ENCODE measurements around the gene NXPH1.

NXPH1 gene

DNA sequence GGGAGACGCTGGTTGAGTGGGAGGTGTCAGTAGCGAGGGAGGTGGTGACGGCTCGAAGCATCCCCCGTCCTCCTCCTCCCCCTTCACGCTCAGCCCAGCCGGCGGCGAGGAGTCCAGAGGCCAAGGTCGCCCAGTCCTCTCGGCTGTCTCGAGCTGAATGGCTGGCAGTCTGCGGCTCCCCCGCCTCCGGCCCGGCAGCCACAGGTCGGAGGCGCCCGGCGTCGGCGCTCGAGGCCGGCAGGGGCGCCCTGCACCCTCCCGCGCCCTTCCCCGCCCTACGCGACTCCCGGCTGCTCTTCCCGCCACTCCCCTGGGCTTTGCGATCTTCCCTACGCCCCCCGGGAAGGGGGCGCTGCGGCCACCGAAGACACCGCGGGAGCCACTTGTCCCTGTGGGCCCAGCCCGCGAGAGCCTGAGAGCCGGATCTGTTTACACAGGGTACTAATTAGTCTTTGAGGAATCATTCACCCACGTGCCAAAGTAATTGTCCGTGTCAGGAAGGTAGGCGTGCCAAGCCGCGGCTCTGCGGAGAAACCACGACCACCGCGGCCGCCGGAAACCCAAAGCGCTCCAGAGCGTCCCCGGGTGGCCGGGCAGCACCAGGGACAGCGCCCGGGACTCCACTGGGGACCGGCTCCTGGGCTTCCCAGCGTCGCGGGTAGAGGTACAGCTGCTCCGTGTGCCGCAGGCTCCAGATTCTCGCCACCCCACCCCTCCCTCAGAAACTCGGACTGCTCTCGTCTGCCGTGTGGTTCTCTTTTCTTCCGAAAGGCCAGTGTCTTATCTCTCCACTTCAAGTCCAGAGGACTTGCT lies at the start of gene NXPH1:
TSS of gene NXPH1 (plus strand) at position 133 of the 813 bp plus-strand sequence.
- no peak for DNase-seq (ENCODE audit: low read depth)
- TF ChIP-seq, protein P1, sequence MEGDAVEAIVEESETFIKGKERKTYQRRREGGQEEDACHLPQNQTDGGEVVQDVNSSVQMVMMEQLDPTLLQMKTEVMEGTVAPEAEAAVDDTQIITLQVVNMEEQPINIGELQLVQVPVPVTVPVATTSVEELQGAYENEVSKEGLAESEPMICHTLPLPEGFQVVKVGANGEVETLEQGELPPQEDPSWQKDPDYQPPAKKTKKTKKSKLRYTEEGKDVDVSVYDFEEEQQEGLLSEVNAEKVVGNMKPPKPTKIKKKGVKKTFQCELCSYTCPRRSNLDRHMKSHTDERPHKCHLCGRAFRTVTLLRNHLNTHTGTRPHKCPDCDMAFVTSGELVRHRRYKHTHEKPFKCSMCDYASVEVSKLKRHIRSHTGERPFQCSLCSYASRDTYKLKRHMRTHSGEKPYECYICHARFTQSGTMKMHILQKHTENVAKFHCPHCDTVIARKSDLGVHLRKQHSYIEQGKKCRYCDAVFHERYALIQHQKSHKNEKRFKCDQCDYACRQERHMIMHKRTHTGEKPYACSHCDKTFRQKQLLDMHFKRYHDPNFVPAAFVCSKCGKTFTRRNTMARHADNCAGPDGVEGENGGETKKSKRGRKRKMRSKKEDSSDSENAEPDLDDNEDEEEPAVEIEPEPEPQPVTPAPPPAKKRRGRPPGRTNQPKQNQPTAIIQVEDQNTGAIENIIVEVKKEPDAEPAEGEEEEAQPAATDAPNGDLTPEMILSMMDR (conservative IDR thresholded peaks at IDR 0.05; ENCODE audit: low read depth, low read length), result no peak
- H3K4me3 ChIP-seq (ENCODE audit: low read length), result no peak within 1 kb of the TSS

DNA sequence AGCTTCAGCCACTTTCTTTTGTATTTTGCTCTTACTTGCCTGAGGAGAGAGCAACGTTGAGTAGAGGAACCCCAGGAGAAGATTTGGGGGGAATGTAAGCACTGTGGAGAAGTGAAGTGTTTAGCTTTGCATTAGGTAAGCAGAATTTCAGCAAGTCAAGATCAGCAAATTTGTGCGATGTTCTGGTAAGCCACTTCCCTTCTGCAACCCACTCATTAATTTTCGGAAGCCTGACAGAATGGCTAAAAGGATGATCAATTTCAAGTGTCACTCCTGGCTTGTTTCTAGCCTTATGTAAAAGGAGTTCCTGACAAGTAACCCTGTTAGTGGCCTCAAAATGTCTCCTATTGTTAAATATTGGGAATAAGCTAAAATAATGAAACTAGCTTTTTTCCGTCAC lies 48.5 kb upstream of the NXPH1 start:
- no peak overlapping the region for H3K4me3 ChIP-seq (ENCODE audit: low read length)
- TF ChIP-seq, protein P1 (conservative IDR thresholded peaks at IDR 0.05; ENCODE audit: low read depth, low read length), result no peak
- DNase-seq (ENCODE audit: low read depth), result no peak

DNA sequence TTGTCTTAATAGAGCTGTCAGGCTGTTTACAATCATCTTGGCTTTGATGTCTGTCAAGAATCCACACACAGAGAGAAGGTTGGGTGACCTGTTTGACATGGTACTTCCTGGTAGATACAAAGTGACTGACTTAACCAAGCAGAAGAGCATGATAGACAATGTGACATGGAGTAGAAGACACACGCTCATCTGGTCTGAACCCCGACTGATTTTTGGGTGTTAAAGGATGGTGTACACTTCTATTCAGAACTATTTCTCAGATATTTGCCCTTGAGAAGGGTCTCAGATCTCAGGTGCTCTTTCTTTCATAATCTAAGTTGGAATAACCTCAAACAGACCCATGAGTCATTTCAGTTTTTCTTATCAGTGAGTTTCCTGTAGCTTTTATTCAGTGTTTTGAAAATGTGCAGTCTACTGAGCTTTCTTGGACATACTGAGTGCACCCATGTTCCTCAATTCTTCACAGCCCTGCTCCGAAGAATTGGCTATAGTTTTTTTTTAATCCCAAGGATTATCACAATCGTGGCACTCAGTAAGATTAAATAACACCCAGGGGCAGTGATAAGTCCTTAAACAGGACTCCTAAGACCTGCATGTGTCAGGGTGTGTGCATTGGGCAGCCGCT lies 46.4 kb upstream of the NXPH1 start:
- DNase-seq (ENCODE audit: low read depth), result no peak

DNA sequence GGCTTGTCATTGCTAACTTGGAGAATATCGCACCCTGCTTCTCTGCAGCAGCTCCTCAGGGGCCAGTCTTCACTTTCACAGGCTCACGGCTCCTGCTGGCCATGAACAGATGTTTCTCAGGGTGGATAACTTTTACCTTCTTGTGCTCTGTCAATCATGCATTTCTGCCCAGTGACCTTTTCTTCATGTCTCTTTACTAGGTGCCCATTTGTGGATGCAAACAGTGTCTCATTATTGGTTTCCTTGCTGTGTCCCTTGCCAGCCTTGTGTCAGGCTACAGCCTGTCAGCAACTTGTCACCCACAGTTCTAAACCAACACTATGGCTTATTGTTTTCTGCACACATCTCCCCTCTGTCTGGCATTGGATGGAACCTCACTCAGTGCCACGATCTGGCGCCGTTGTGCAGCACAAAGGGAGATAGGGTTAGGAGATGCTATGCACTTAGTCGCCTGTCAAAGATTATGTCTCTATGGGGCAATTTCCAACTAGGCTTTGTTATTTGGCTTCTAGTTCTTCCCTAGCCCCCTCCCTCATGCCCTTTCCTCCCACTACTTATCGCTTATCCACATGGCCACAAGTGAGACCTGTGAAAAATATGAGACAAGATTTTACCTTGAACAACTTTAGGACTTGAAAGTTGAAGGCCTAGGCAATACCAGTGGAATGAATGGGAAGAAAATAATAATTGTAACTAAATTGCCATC lies 45.7 kb upstream of the NXPH1 start:
- H3K4me3 ChIP-seq (ENCODE audit: low read length), result no peak overlapping the region
- no peak for DNase-seq (ENCODE audit: low read depth)
- TF ChIP-seq, protein P1 (conservative IDR thresholded peaks at IDR 0.05; ENCODE audit: low read depth, low read length), result no peak

More for the DNA sequence above, 46.4 kb upstream of the NXPH1 start:
- TF ChIP-seq, protein P1 (conservative IDR thresholded peaks at IDR 0.05; ENCODE audit: low read depth, low read length), result no peak
- no peak overlapping the region for H3K4me3 ChIP-seq (ENCODE audit: low read length)

GRCh38 chr7:8388257-8388625 lies 45.2 kb upstream of the NXPH1 start:
- no peak for DNase-seq (ENCODE audit: low read depth)
- TF ChIP-seq, protein P1 (conservative IDR thresholded peaks at IDR 0.05; ENCODE audit: low read depth, low read length), result no peak
- H3K4me3 ChIP-seq (ENCODE audit: low read length), result no peak overlapping the region

- DNase-seq (ENCODE audit: low read depth), result no peak
- TF ChIP-seq, protein P1 (conservative IDR thresholded peaks at IDR 0.05; ENCODE audit: low read depth, low read length), result no peak
- H3K4me3 ChIP-seq (ENCODE audit: low read length), result no peak overlapping the region
These were observed 43.7 kb upstream of the NXPH1 start for GRCh38 chr7:8389593-8390261.

All from retinal pigment epithelial cell (primary cell).